ENCODE measurements around the gene GPHB5. TPM values are rescaled to one million over a fixed set of nuclear protein-coding genes. Genes with fewer than 3 reads are reported as not detected.

Gene GPHB5
- total and polyA plus RNA-seq, 3 donors from 2014 or later, result not detected

GRCh38 chr14:63297372-63298063 is 21.2 kb downstream of the GPHB5 start:
- Histone ChIP-seq H3K4me1 (peaks cover 16% of the 10 kb centered on the region), H3K36me3 (ENCODE audit: low read depth, missing control alignments) (no peaks in the 10 kb centered on the region), H3K4me3 (no peak overlapping the region), H3K9me3 (no peaks in the 10 kb centered on the region), H3K27me3 (no peaks in the 10 kb centered on the region), H3K27ac (no peak overlapping the region)
- TF ChIP-seq POLR2A (IDR thresholded peaks at IDR 0.05) (no peak), CTCF (IDR thresholded peaks at IDR 0.05) (no peak)
- WGBS, 2 donors, result 74 to 83% methylated on average over 4 of the region's 4 CpGs
- intact Hi-C loops (cut with DNase I; ENCODE audit: low total_unique reads), result no loop called here
- no peak for DNase-seq

- 85 to 86% methylated on average over 6 of the region's 6 CpGs for WGBS, 2 donors
- Histone ChIP-seq H3K36me3 (ENCODE audit: low read depth, missing control alignments) (no peaks in the 10 kb centered on the region), H3K27ac (no peak overlapping the region), H3K4me3 (no peak overlapping the region), H3K4me1 (peaks cover 2% of the 10 kb centered on the region), H3K9me3 (no peaks in the 10 kb centered on the region), H3K27me3 (no peaks in the 10 kb centered on the region)
- intact Hi-C loops (cut with DNase I; ENCODE audit: low total_unique reads), result no loop called here
- no peak for DNase-seq
- TF ChIP-seq POLR2A (IDR thresholded peaks at IDR 0.05) (no peak), CTCF (IDR thresholded peaks at IDR 0.05) (no peak)
These were observed 22.6 kb downstream of the GPHB5 start for GRCh38 chr14:63296060-63296563.

- 70 to 72% methylated on average over 8 of the region's 8 CpGs for WGBS, 2 donors
- TF ChIP-seq POLR2A (IDR thresholded peaks at IDR 0.05) (no peak), CTCF (IDR thresholded peaks at IDR 0.05) (no peak)
- H3K27ac ChIP-seq, result no peak overlapping the region
- H3K4me1 ChIP-seq, result no peaks in the 10 kb centered on the region
- no peaks in the 10 kb centered on the region for H3K27me3 ChIP-seq
- H3K4me3 ChIP-seq, result no peak overlapping the region
- no peak for DNase-seq
- no peaks in the 10 kb centered on the region for H3K36me3 ChIP-seq (ENCODE audit: low read depth, missing control alignments)
- no peaks in the 10 kb centered on the region for H3K9me3 ChIP-seq
- intact Hi-C loops (cut with DNase I; ENCODE audit: low total_unique reads), result no loop called here
These were observed 23.5 kb downstream of the GPHB5 start for GRCh38 chr14:63295231-63295685.

- Histone ChIP-seq H3K4me1 (no peaks in the 10 kb centered on the region), H3K9me3 (no peaks in the 10 kb centered on the region), H3K36me3 (ENCODE audit: low read depth, missing control alignments) (no peaks in the 10 kb centered on the region), H3K27me3 (no peaks in the 10 kb centered on the region), H3K4me3 (no peak overlapping the region), H3K27ac (no peak overlapping the region)
- no peak for TF ChIP-seq CTCF (IDR thresholded peaks at IDR 0.05)
- TF ChIP-seq POLR2A (IDR thresholded peaks at IDR 0.05), result no peak
- DNase-seq, result no peak
- WGBS, 2 donors, result 84 to 90% methylated on average over 2 of the region's 2 CpGs
- intact Hi-C loops (cut with DNase I; ENCODE audit: low total_unique reads), result no loop called here
These were observed 25.9 kb downstream of the GPHB5 start for GRCh38 chr14:63292805-63293204.
